Aortic smooth muscle cell (primary cell): ENCODE data around the gene UTP25. TPM values are rescaled to one million over a fixed set of nuclear protein-coding genes. Genes with fewer than 3 reads are reported as not detected.

ENCODE experiments used
- total RNA-seq: library from RNA; depleted of rRNA; stranded (reverse); fragments of >200 nt; gene quantifications from 2 replicates; pipeline ENCODE4 v1.2.3, GENCODE V29; 2014

The UTP25 gene, protein sequence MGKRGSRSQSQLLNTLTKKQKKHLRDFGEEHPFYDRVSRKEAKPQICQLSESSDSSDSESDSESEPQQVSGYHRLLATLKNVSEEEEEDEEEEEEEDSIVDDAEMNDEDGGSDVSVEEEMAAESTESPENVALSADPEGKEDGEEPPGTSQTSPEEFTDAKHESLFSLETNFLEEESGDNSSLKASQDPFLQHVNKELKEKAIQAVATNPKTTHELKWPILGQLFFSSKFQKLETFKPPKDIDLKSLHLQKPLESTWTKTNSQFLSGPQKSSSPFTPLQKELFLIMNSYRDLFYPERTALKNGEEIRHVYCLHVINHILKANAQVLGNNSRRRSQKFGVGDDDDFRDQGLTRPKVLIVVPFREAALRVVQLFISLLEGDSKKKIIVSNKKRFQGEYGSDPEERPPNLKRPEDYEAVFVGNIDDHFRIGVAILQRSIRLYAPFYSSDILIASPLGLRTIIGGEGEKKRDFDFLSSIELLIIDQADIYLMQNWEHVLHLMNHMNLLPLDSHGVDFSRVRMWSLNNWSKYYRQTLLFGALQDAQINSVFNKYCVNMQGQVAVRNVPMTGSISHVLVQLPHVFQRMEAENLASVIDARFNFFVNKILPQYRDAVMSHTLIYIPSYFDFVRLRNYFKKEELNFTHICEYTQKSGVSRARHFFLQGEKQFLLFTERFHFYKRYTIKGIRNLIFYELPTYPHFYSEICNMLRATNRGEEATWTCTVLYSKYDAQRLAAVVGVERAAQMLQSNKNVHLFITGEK
- total RNA-seq: 11.1 and 16.2 TPM in 2 replicates

GRCh38 chr1:209827384-209828262 is at the start of gene UTP25:
TSS of gene UTP25 (plus strand) at chr1:209827972. CDS start at chr1:209828064, 92 bp downstream.

GRCh38 chr1:209784265-209785169 is 43.3 kb upstream of the UTP25 start, which contains the start of gene C1orf74:
TSS of gene C1orf74 (minus strand) at chr1:209784559. CDS start at chr1:209783634, 925 bp downstream.

GRCh38 chr1:209805875-209806760 is 21.7 kb upstream of the UTP25 start, which contains the start of gene IRF6:
TSS of gene IRF6 (minus strand) at chr1:209806142. CDS start at chr1:209801413, 4,729 bp downstream.

Other genes starting within 250 kb of the UTP25 start
- gene CAMK1G, start 244.3 kb upstream of the UTP25 start, total RNA-seq: 0.13 and 0.31 TPM in 2 replicates
- 48.4 and 49.8 TPM in 2 replicates for gene LAMB3, start 175.5 kb upstream of the UTP25 start, total RNA-seq
- gene G0S2, start 152.6 kb upstream of the UTP25 start, total RNA-seq: 12.8 and 22.5 TPM in 2 replicates
- 6.0 and 52.4 TPM in 2 replicates for gene HSD11B1, start 123.1 kb upstream of the UTP25 start, total RNA-seq
- gene TRAF3IP3, start 71.9 kb upstream of the UTP25 start, total RNA-seq: not detected in 2 replicates
- gene C1orf74, start 43.4 kb upstream of the UTP25 start, total RNA-seq: 2.9 TPM in 2 replicates
- gene IRF6, start 21.8 kb upstream of the UTP25 start, total RNA-seq: 4.4 and 15.7 TPM in 2 replicates
- gene SYT14, start 110.2 kb downstream of the UTP25 start, total RNA-seq: 0.13 and 0.44 TPM in 2 replicates